ENCODE results near the gene PTGIR. TPM values are rescaled to one million over a fixed set of nuclear protein-coding genes. Genes with fewer than 3 reads are reported as not detected.

PTGIR gene
- polyA plus RNA-seq, 2 of the 4 experiments (the other 2 are of a cell fraction) = 0.06 TPM; not detected in 1

DNA sequence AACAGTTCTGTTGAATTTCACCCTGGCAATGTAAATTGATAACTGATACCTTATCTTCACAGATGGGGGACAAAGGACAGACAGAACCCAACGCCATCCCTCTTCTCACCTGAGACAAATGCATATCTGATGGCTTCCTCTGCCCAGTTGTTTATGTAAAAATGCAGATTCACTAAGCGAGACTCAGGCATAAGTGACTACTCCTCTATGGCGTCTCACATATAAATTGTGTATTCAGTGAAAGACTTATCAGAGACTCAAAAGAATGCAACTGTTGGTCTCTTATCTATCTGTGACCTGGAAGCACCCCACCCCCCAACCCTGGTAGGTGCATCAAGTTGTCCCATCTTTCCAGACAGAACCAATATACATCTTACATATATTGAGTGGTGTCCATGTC, 37.0 kb downstream of the PTGIR start (continued):
- TF ChIP-seq, protein P1, sequence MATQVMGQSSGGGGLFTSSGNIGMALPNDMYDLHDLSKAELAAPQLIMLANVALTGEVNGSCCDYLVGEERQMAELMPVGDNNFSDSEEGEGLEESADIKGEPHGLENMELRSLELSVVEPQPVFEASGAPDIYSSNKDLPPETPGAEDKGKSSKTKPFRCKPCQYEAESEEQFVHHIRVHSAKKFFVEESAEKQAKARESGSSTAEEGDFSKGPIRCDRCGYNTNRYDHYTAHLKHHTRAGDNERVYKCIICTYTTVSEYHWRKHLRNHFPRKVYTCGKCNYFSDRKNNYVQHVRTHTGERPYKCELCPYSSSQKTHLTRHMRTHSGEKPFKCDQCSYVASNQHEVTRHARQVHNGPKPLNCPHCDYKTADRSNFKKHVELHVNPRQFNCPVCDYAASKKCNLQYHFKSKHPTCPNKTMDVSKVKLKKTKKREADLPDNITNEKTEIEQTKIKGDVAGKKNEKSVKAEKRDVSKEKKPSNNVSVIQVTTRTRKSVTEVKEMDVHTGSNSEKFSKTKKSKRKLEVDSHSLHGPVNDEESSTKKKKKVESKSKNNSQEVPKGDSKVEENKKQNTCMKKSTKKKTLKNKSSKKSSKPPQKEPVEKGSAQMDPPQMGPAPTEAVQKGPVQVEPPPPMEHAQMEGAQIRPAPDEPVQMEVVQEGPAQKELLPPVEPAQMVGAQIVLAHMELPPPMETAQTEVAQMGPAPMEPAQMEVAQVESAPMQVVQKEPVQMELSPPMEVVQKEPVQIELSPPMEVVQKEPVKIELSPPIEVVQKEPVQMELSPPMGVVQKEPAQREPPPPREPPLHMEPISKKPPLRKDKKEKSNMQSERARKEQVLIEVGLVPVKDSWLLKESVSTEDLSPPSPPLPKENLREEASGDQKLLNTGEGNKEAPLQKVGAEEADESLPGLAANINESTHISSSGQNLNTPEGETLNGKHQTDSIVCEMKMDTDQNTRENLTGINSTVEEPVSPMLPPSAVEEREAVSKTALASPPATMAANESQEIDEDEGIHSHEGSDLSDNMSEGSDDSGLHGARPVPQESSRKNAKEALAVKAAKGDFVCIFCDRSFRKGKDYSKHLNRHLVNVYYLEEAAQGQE (IDR thresholded peaks at IDR 0.05) = no peak
- TF ChIP-seq FOSL2 (IDR thresholded peaks at IDR 0.05) = no peak
- TF ChIP-seq FOSL2 (CRISPR knock-in tag; IDR thresholded peaks at IDR 0.05) = no peak
- no peak for TF ChIP-seq CHD2 (IDR thresholded peaks at IDR 0.05; ENCODE audit: low read length, partially characterized antibody)

DNA sequence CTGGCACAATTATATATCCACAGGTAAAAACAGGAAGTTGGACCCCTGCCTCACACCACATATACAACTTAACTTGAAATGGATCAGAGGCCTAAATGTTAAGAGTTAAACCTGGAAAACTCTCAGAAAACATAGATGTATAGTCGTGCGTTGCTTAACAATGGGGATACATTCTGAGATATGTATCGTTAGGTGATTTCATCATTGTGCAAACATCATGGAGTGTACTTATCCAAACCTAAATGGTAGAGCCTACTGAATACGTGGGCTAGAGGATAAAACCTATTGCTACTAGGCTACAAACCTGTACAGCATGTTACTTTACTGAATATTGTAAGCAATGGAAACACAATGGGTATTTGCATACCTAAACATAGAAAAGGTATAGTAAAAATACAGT, 38.6 kb downstream of the PTGIR start:
- POLR2A ChIA-PET = no interaction called here
- Histone ChIP-seq H3K27ac (no peak overlapping the region), H3K4me1 (no peaks in the 10 kb centered on the region), H3K4me2 (no peak overlapping the region), H3K9me3 (0 out of 3 replicates have a peak, but pooled peaks cover 3% of the 10 kb centered on the region), H3K4me3 (no peak overlapping the region)
- CTCF ChIA-PET = interaction anchor here (1.0 kb wide), 1 partner anchor 8 kb away, joined by 3 read pairs; no protein-coding TSS in a partner anchor
- 30% methylated on average over 4 of the region's 4 CpGs for WGBS (ENCODE audit: missing lambda C conversion rate)
- TF ChIP-seq JUNB (IDR thresholded peaks at IDR 0.05) (no peak), SMC3 (IDR thresholded peaks at IDR 0.05) (no peak), FOXS1 (CRISPR knock-in tag; IDR thresholded peaks at IDR 0.05) (no peak), EHF (CRISPR knock-in tag; IDR thresholded peaks at IDR 0.05) (no peak), HOXA7 (CRISPR knock-in tag; IDR thresholded peaks at IDR 0.05) (no peak), CBX2 (IDR thresholded peaks at IDR 0.05; ENCODE audit: borderline replicate concordance, low read depth) (no peak), POLR2A (IDR thresholded peaks at IDR 0.05; ENCODE audit: low read length) (no peak), NR3C1 (IDR thresholded peaks at IDR 0.05) (no peak), RCOR1 (IDR thresholded peaks at IDR 0.05; ENCODE audit: low read depth, low read length) (no peak), EHMT2 (IDR thresholded peaks at IDR 0.05; ENCODE audit: low read depth) (no peak)
- TF ChIP-seq, protein P2, sequence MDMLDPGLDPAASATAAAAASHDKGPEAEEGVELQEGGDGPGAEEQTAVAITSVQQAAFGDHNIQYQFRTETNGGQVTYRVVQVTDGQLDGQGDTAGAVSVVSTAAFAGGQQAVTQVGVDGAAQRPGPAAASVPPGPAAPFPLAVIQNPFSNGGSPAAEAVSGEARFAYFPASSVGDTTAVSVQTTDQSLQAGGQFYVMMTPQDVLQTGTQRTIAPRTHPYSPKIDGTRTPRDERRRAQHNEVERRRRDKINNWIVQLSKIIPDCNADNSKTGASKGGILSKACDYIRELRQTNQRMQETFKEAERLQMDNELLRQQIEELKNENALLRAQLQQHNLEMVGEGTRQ (IDR thresholded peaks at IDR 0.05) = no peak
- DNase-seq (ENCODE audit: low read depth in 1 of 2, low spot score in 1 of 2) (no peak), ATAC-seq (no peak), FAIRE-seq (no peak)

DNA sequence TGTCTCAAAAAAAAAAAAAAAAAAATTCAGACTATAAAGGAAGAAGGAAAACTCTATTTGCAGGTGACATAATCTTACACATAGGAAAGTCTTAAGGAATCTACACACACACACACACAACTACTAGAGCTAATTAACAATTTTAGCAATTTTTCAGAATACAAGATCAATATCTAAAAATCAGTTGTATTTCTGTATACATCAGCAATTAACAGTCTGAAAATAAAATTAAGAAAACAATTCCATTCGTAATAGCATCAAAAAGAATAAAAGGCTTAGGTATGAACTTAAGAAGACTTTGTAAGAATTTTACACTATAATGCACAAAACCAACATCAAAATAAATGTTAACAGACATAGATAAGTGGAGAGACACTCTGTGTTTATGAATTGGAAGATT, 39.4 kb downstream of the PTGIR start:
- H3K4me1 ChIP-seq = no peaks in the 10 kb centered on the region
- H3K4me3 ChIP-seq = no peak overlapping the region
- FAIRE-seq = peak; percentile 77
- H3K4me2 ChIP-seq = no peak overlapping the region
- TF ChIP-seq NFE2L2 (conservative IDR thresholded peaks at IDR 0.05; ENCODE audit: low read length) = no peak
- peak; percentile 63 for TF ChIP-seq MAFK (IDR thresholded peaks at IDR 0.05; ENCODE audit: partially characterized antibody)
- no peak for ATAC-seq
- H3K27ac ChIP-seq = no peak overlapping the region
- ChIA-PET POLR2A (interaction anchor here (0.8 kb wide), 1 partner anchor 15 kb away, joined by 4 read pairs; no protein-coding TSS in a partner anchor), CTCF (interaction anchor here (0.7 to 1.0 kb wide), 3 partner anchors 9 to 44 kb away, joined by 3 read pairs; no protein-coding TSS in a partner anchor)
- DNase-seq (ENCODE audit: low read depth in 1 of 2, low spot score in 1 of 2) = no peak
- WGBS (ENCODE audit: missing lambda C conversion rate) = 55% methylated on average over 1 of the region's 1 CpG
- 0 out of 3 replicates have a peak, but pooled peaks cover 3% of the 10 kb centered on the region for H3K9me3 ChIP-seq

DNA sequence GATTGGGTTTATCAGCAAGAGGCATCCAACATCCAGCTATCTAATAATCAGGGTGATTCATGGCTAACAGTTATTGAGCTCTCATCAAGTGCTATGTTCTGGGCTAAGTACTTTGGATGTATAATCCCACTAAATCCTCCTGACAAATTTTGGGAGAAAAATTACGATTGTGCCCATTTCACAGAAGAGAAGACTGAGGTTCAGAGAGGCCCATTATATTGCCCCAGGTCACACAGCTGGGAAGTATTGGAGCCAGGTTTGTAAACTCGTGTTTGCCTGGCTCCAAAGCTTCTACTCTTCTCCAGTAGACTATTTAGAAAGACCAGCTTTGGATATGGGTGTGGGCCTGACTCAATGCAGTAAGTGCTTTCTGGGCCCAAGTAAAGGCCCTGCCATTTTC, 44.6 kb downstream of the PTGIR start:
- no peak for FAIRE-seq
- TF ChIP-seq HDAC2 (IDR thresholded peaks at IDR 0.05) (peak; percentile 41; the same call in 1 of the 2 replicates), KDM1A (IDR thresholded peaks at IDR 0.05; ENCODE audit: low read depth) (peak; percentile 47; the same call in 1 of the 2 replicates)
- TF ChIP-seq, protein P3, sequence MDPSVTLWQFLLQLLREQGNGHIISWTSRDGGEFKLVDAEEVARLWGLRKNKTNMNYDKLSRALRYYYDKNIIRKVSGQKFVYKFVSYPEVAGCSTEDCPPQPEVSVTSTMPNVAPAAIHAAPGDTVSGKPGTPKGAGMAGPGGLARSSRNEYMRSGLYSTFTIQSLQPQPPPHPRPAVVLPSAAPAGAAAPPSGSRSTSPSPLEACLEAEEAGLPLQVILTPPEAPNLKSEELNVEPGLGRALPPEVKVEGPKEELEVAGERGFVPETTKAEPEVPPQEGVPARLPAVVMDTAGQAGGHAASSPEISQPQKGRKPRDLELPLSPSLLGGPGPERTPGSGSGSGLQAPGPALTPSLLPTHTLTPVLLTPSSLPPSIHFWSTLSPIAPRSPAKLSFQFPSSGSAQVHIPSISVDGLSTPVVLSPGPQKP (IDR thresholded peaks at IDR 0.05; ENCODE audit: low read depth, low read length) = no peak
- CTCF ChIA-PET = interaction anchor here (0.6 to 2.7 kb wide), 10 partner anchors 11 to 117 kb away, joined by 3 to 11 read pairs (median 3); no protein-coding TSS in a partner anchor
- no peaks in the 10 kb centered on the region for H3K4me1 ChIP-seq
- H3K27ac ChIP-seq = no peak overlapping the region
- H3K4me2 ChIP-seq = no peak overlapping the region
- DNase-seq (ENCODE audit: low read depth in 1 of 2, low spot score in 1 of 2) = no peak
- WGBS (ENCODE audit: missing lambda C conversion rate) = 10% methylated on average over 2 of the region's 2 CpGs
- ATAC-seq = no peak
- POLR2A ChIA-PET = interaction anchor here (0.6 to 1.8 kb wide), 2 partner anchors 20 to 784 kb away, joined by 3 to 4 read pairs; no protein-coding TSS in a partner anchor
- H3K9me3 ChIP-seq = 0 out of 3 replicates have a peak, but pooled peaks cover 3% of the 10 kb centered on the region
- H3K4me3 ChIP-seq = no peak overlapping the region

Data from A549 (cell line).